Liver (tissue), 9 donors: Measurements from ENCODE around the gene PPP2R2D. TPM values are rescaled to one million over a fixed set of nuclear protein-coding genes. Genes with fewer than 3 reads are reported as not detected.

Experiments
- DNase-seq: peaks from one replicate; pipeline ENCODE4 v3.0.0-alpha.2; 2017; ENCODE audit warnings: low spot score
- H3K27ac ChIP-seq, 2 donors: one replicate each; pipeline ENCODE4 v1.7.0; 2013; ENCODE audit warnings: inconsistent platforms in 2 of 2, low read length in 2 of 2, control low read depth in 1 of 2, low read depth in 1 of 2, mild to moderate bottlenecking in 1 of 2
- H3K27me3 ChIP-seq, 4 donors: one replicate each; pipeline versions ENCODE4 v1.6.1 to v1.7.0; 2013; ENCODE audit warnings: low read length in 3 of 4, inconsistent platforms in 1 of 4, mild to moderate bottlenecking in 1 of 4, moderate library complexity in 1 of 4; ENCODE audit not compliant: control insufficient read depth in 4 of 4, insufficient read depth in 4 of 4
- H3K36me3 ChIP-seq, 4 donors: one replicate each; pipeline versions ENCODE4 v1.6.1 to v1.7.0; 2013; ENCODE audit warnings: low read length in 3 of 4, mild to moderate bottlenecking in 3 of 4, low read depth in 1 of 4, moderate library complexity in 1 of 4; ENCODE audit not compliant: control insufficient read depth in 4 of 4, insufficient read depth in 3 of 4
- H3K4me1 ChIP-seq, 4 donors: one replicate each; pipeline versions ENCODE4 v1.6.1 to v1.7.0; 2013; ENCODE audit warnings: low read length in 3 of 4, mild to moderate bottlenecking in 3 of 4, moderate library complexity in 1 of 4; ENCODE audit not compliant: control insufficient read depth in 4 of 4, insufficient read depth in 4 of 4
- H3K4me3 ChIP-seq, 3 donors: one replicate each; pipeline versions ENCODE4 v1.6.1 to v1.7.0; 2013; ENCODE audit warnings: low read length in 3 of 3, control low read depth in 1 of 3, low read depth in 1 of 3, mild to moderate bottlenecking in 1 of 3
- H3K9ac ChIP-seq, 2 donors: one replicate each; pipeline ENCODE4 v1.7.0; 2013; ENCODE audit warnings: low read length in 2 of 2, mild to moderate bottlenecking in 2 of 2, moderate library complexity in 2 of 2, control low read depth in 1 of 2, low read depth in 1 of 2
- H3K9me3 ChIP-seq, 4 donors: one replicate each; pipeline versions ENCODE4 v1.6.1 to v1.7.0; 2013; ENCODE audit warnings: low read length in 3 of 4; ENCODE audit not compliant: control insufficient read depth in 4 of 4
- ATF3 ChIP-seq: IDR thresholded peaks from 2 replicates; pipeline ENCODE4 v1.6.1; 2016; ENCODE audit warnings: antibody characterized with exemption
- CTCF ChIP-seq: fragments of 150-350 bp; IDR thresholded peaks from 2 replicates; pipeline ENCODE4 v1.5.1; 2017; ENCODE audit warnings: improper control_type of control experiment, low read depth, low read length; ENCODE audit not compliant: missing input control
- EGR1 ChIP-seq, 2 donors: IDR thresholded peaks; 2 replicates each; pipeline ENCODE4 v1.6.1; 2016 to 2018; ENCODE audit warnings: antibody characterized with exemption in 2 of 2, low read depth in 2 of 2
- FOXA1 ChIP-seq: IDR thresholded peaks from 2 replicates; pipeline ENCODE4 v1.6.1; 2016; ENCODE audit warnings: antibody characterized with exemption
- FOXA2 ChIP-seq: IDR thresholded peaks from 2 replicates; pipeline ENCODE4 v1.6.1; 2016; ENCODE audit warnings: antibody characterized with exemption
- GABPA ChIP-seq, 2 donors: IDR thresholded peaks in 1 of 2; conservative IDR thresholded peaks in 1 of 2; 2 replicates each; pipeline ENCODE4 v1.6.1; 2016; ENCODE audit warnings: antibody characterized with exemption in 2 of 2, mild to moderate bottlenecking in 1 of 2, moderate library complexity in 1 of 2
- HNF4A ChIP-seq, 2 donors: conservative IDR thresholded peaks; 2 replicates each; pipeline ENCODE4 v1.6.1; 2016; ENCODE audit warnings: antibody characterized with exemption in 2 of 2, mild to moderate bottlenecking in 2 of 2
- JUND ChIP-seq, 2 donors: IDR thresholded peaks; 2 replicates each; pipeline ENCODE4 v1.6.1; 2016; ENCODE audit warnings: antibody characterized with exemption in 2 of 2
- MAX ChIP-seq: IDR thresholded peaks from 2 replicates; pipeline ENCODE4 v1.6.1; 2016; ENCODE audit warnings: antibody characterized with exemption
- NR2F2 ChIP-seq: IDR thresholded peaks from 2 replicates; pipeline ENCODE4 v1.6.1; 2016; ENCODE audit warnings: antibody characterized with exemption
- REST ChIP-seq: IDR thresholded peaks from 2 replicates; pipeline ENCODE4 v1.6.1; 2016; ENCODE audit warnings: antibody characterized with exemption, mild to moderate bottlenecking
- RXRA ChIP-seq, 2 donors: IDR thresholded peaks; 2 replicates each; pipeline ENCODE4 v1.6.1; 2017 to 2018; ENCODE audit warnings: antibody characterized with exemption in 2 of 2, mild to moderate bottlenecking in 1 of 2
- SP1 ChIP-seq: IDR thresholded peaks from 2 replicates; pipeline ENCODE4 v1.6.1; 2018; ENCODE audit warnings: antibody characterized with exemption, mild to moderate bottlenecking
- TAF1 ChIP-seq: conservative IDR thresholded peaks from 2 replicates; pipeline ENCODE4 v1.6.1; 2016; ENCODE audit warnings: antibody characterized with exemption, mild to moderate bottlenecking
- YY1 ChIP-seq: IDR thresholded peaks from 2 replicates; pipeline ENCODE4 v1.6.1; 2016; ENCODE audit warnings: antibody characterized with exemption, mild to moderate bottlenecking
- ZBTB33 ChIP-seq: IDR thresholded peaks from 2 replicates; pipeline ENCODE4 v1.6.1; 2016; ENCODE audit warnings: antibody characterized with exemption
- WGBS: extraction: QIAGEN DNeasy Blood & Tissue Kit; methylation state at CpG from one replicate; pipeline ENCODE4 v1.1.7; 2013; 5-methylcytosine and 5-hydroxymethylcytosine counted together
- polyA plus RNA-seq, 2 donors: library from polyadenylated mRNA; stranded (reverse) in 1 of 2; unstranded in 1 of 2; fragments of 200-250 nt in 1 of 2; fragments of >200 nt in 1 of 2; fragmentation: Nextera tagmentation in 1 of 2; extraction: Ambion mirVana in 1 of 2; gene quantifications; one replicate each; pipeline versions ENCODE4 v1.2.1 to v1.2.3, GENCODE V29; 2013 to 2015
- total RNA-seq, 2 donors: library from RNA; depleted of rRNA; stranded (reverse); fragments of >200 nt; gene quantifications; one replicate each; pipeline ENCODE4 v1.2.3, GENCODE V29; 2014
- donor health status: healthy.
- donor health status: healthy.
- donor health status: healthy.
- donor health status: healthy.
- donor health status: healthy.

PPP2R2D gene
- total and polyA plus RNA-seq, 4 donors: 5.9 to 20.5 (median 14.3) TPM

- TF ChIP-seq EGR1 (IDR thresholded peaks at IDR 0.05; ENCODE audit: low read depth in 2 of 2): peak in 1 of 2 donors; percentile 39
Measured at GRCh38 chr10:131997366-131998049, 96.7 kb downstream of the PPP2R2D start (continued).

- H3K4me3 ChIP-seq: no peak overlapping the region
- H3K9me3 ChIP-seq: no peaks in the 10 kb centered on the region
- DNase-seq: no peak
- no peaks in the 10 kb centered on the region for H3K27me3 ChIP-seq
- TF ChIP-seq HNF4A (conservative IDR thresholded peaks at IDR 0.05) (peak; percentile 18 to 31), SP1 (peak; percentile 45), GABPA (IDR thresholded peaks at IDR 0.05 in 1 of 2, conservative IDR thresholded peaks at IDR 0.05 in 1 of 2) (no peak), FOXA2 (no peak), CTCF (no peak), FOXA1 (no peak)
- peak overlapping the region in 1 of 2 donors; percentile 49 for H3K9ac ChIP-seq
- peaks cover 15 to 32% (median 29%) of the 10 kb centered on the region in 4 donors for H3K4me1 ChIP-seq
- H3K27ac ChIP-seq: peak overlapping the region; percentile 66 to 76
- H3K36me3 ChIP-seq: no peaks in the 10 kb centered on the region
- WGBS: 39% methylated on average over 15 of the region's 15 CpGs
Measured at GRCh38 chr10:131998050-131998844, 97.4 kb downstream of the PPP2R2D start.

GRCh38 chr10:131998845-131999681 lies 98.3 kb downstream of the PPP2R2D start:
- Histone ChIP-seq H3K4me1 (peaks cover 15 to 32% (median 29%) of the 10 kb centered on the region in 4 donors), H3K9me3 (no peaks in the 10 kb centered on the region), H3K4me3 (no peak overlapping the region), H3K27ac (peak overlapping the region in 1 of 2 donors; percentile 76), H3K36me3 (no peaks in the 10 kb centered on the region), H3K9ac (no peak overlapping the region), H3K27me3 (no peaks in the 10 kb centered on the region)
- WGBS: 95% methylated on average over 18 of the region's 18 CpGs
- DNase-seq: no peak
- TF ChIP-seq FOXA1 (no peak), FOXA2 (no peak), HNF4A (conservative IDR thresholded peaks at IDR 0.05) (no peak), ZBTB33 (no peak), EGR1 (IDR thresholded peaks at IDR 0.05; ENCODE audit: low read depth in 2 of 2) (no peak), MAX (no peak), NR2F2 (no peak), JUND (IDR thresholded peaks at IDR 0.05) (no peak), ATF3 (no peak), REST (no peak), YY1 (no peak), TAF1 (no peak), RXRA (IDR thresholded peaks at IDR 0.05) (no peak), CTCF (no peak)
